Uterine smooth muscle cell (primary cell): ENCODE results near the gene F10. TPM values are rescaled to one million over a fixed set of nuclear protein-coding genes. Genes with fewer than 3 reads are reported as not detected.

ENCODE experiments used
- total RNA-seq: library from RNA; depleted of rRNA; stranded (reverse); fragments of >200 nt; gene quantifications from 2 replicates; pipeline ENCODE4 v1.2.3, GENCODE V29; 2014

The F10 gene
- total RNA-seq: 4.8 and 11.9 TPM in 2 replicates

DNA sequence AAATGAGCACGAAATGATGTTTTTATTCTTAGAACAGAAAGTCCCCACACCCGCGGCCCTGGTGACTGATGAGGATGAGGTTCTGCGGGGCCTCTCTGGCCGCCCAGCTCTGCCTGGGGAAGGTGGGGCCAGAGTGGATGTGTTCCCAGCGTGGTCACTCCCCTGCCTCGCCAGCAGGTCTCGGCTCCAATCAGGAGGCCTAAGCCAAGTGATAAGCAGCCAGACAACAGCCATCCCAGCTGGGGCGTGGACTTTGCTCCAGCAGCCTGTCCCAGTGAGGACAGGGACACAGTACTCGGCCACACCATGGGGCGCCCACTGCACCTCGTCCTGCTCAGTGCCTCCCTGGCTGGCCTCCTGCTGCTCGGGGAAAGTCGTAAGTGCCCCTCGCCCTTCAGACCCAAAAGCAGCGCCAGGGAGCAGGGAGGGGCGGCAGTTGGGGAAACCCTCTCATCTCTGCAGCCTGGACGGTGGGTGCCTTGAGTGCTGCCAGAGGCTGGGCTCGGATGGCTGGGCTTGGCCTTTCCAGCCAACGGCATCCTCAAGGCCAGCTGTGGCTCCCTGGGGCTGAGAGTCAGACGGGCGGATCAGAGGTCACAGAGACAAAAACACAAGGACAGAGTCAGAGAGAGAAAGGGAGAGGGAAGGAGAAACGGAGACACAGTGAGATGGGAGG is at the start of gene F10:
F10 (plus strand) TSS at position 250 of the 676 bp plus-strand sequence; CDS start at position 307, 57 bp downstream.

DNA sequence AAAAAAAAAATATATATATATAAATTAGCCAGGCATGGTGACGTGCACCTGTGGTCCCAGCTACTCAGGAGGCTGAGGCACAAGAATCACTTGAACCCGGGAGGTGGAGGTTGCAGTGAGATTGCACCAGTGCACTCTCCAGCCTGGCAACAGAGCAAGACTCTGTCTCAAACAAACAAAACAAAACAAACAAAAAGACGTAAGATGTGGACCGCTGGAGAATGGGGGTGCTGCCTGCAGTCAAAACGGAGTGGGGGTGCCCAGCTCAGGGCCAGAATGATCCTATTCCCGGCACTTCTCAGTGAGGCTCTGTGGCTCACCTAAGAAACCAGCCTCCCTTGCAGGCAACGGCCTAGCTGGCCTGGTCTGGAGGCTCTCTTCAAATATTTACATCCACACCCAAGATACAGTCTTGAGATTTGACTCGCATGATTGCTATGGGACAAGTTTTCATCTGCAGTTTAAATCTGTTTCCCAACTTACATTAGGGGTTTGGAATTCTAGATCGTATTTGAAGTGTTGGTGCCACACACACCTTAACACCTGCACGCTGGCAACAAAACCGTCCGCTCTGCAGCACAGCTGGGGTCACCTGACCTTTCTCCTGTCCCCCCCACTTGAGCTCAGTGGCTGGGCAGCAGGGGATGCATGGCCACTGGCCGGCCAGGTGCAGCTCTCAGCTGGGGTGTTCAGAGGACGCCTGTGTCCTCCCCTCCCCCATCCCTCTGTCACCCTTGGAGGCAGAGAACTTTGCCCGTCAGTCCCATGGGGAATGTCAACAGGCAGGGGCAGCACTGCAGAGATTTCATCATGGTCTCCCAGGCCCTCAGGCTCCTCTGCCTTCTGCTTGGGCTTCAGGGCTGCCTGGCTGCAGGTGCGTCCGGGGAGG is 17.3 kb upstream of the F10 start, which contains the start of gene F7:
F7 (plus strand) TSS at position 760 of the 889 bp plus-strand sequence; CDS start at position 811, 51 bp downstream.

DNA sequence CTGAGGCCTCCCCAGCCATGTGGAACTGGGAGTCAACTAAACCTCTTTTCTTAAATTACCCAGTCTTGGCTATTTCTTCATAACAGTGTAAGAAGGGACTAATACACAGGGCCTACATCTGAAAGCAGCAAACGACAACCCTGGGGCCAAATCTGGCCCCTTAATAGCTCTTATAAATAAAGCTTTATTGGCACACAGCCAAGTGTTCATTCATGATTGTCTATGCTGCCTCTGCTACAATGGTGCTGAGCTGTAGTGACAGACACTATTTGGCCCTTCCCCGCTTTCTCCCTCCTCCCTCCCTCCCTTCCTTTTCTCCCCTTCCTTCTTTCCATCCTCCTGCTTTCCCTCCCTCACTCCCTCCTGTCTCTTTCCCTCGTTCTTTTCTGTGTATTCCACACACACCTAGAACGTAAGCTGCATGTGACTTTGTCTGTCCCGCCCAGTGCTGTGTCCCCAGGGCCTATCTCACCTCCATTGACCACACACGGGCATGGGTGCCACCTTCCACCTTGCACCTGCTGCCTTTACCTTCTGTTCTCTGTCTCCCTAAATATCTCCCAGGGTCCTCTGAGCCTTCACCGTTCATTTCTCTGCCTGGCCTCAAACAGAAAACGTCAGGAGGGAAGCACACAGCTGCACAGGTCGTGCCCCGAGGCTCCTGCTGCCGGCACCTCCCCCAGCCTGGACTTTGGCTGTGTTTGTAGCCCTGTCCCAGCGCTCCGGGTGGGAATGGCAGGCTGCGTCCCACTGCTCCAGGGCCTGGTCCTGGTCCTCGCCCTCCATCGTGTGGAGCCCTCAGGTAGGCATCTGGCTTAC is 35.5 kb downstream of the F10 start, which contains the start of gene PROZ:
PROZ (plus strand) TSS at position 720 of the 819 bp plus-strand sequence; CDS start at position 733, 13 bp downstream.

Other genes starting within 250 kb of the F10 start
- gene MCF2L, start 153.6 kb upstream of the F10 start, total RNA-seq: 0.37 and 0.44 TPM in 2 replicates
- gene F7, start 17.0 kb upstream of the F10 start, total RNA-seq: not detected in 2 replicates
- not detected in 2 replicates for gene PROZ, start 35.8 kb downstream of the F10 start, total RNA-seq
- 81.8 and 98.0 TPM in 2 replicates for gene PCID2, start 85.9 kb downstream of the F10 start, total RNA-seq
- gene CUL4A, start 86.8 kb downstream of the F10 start, total RNA-seq: 154 and 171 TPM in 2 replicates
- gene LAMP1, start 174.4 kb downstream of the F10 start, total RNA-seq: 124 and 203 TPM in 2 replicates
- gene GRTP1, start 241.3 kb downstream of the F10 start, total RNA-seq: 5.8 and 6.5 TPM in 2 replicates